Measurements from ENCODE around the gene SMAD2.
"Not testable (repeated sequence)": the region's sequence is repeated elsewhere in the genome, so short reads cannot be mapped to it uniquely, and the experiment has no call there.

The SMAD2 gene

DNA sequence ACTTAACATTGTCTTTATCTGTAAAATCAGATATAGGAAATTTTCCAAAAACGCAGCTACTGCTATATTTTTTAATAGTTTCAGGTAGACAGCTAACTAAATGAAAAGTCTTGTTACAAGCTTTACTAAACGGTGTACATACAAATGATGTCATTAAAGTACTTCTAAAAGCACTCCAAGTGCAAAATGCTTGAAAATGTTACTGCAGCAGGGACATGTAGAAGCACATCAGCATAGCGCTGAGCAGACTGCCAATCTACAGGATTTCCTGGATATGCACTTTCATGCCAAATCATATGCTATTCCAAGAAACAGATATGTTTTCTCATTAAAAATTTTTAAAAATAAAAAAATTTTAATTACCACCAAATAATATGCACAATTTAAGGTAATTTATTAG is 61.7 kb downstream of the SMAD2 start:
- H3K4me3 ChIP-seq (ENCODE audit: low read length): no peak overlapping the region
- no peak for DNase-seq (ENCODE audit: low read depth, low spot score)

GRCh38 chr18:47865183-47865582 is 65.3 kb downstream of the SMAD2 start:
- no peak overlapping the region for H3K4me3 ChIP-seq (ENCODE audit: low read length)
- DNase-seq (ENCODE audit: low read depth, low spot score): no peak

- DNase-seq (ENCODE audit: low read depth, low spot score): no peak
- H3K4me3 ChIP-seq (ENCODE audit: low read length): no peak overlapping the region
These were observed 67.4 kb downstream of the SMAD2 start for GRCh38 chr18:47863041-47863440.

DNA sequence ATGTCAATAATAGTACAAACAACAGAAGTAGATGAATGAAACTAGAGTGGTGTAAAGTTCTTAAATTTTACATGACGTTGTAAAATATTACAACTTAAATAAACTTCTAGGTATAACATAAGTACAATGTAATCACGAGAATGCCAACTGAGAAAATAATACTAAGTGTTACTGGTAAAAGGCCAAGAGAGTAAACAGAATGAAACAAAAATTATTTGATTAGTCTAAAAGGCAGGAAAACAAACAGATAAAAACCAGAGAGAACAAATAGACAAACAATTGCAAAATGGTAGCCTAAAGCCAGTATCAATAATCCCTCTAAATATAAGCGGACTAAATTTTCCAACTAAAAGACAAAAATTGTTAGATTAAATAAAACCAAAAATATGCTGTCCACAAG is 71.9 kb downstream of the SMAD2 start:
- no peak for DNase-seq (ENCODE audit: low read depth, low spot score)
- no peak overlapping the region for H3K4me3 ChIP-seq (ENCODE audit: low read length)

- no peak for DNase-seq (ENCODE audit: low read depth, low spot score)
- H3K4me3 ChIP-seq (ENCODE audit: low read length): no peak overlapping the region
These were observed 82.8 kb downstream of the SMAD2 start for GRCh38 chr18:47847635-47848034.

DNA sequence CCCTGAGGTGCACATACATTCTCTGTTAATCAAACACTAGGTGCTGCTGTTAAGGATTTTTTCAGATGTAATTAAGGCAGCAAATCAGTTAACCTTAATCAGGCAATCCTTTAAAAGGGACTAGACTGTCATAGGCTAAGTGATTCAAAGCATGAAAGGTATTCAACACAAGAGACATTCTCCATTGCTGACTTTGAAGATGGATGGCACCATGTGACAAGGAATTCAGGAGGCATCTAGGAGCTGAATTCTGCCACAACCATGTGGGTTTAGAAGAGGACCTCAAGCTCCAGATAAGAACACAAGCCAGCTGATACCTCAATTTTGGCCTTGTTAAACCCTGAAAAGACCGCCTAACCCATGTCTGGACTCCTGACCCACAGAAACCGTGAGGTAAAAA is 84.0 kb downstream of the SMAD2 start:
- no peak for DNase-seq (ENCODE audit: low read depth, low spot score)
- H3K4me3 ChIP-seq (ENCODE audit: low read length): no peak overlapping the region

- DNase-seq (ENCODE audit: low read depth, low spot score): no peak
- no peak overlapping the region for H3K4me3 ChIP-seq (ENCODE audit: low read length)
These were observed 85.5 kb downstream of the SMAD2 start for GRCh38 chr18:47844828-47845498.

DNA sequence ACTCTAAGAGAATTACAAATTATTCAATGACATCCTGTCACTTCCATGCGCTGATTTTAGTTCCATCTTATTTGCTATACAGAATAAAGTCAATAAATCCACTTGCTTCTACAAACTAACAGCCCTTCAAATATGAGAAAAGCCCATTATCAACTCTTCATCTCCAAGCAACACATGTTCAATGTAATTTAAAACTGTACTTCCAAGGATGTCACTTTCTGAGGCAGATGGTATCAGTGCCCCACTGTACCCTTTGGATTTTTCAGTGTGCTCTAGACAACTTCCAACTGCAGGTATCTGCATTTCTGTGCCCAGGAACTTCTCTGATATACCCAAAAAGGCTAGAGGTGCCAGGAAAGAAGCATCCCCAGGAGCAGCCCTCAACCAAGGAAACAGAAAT is 87.6 kb downstream of the SMAD2 start:
- DNase-seq (ENCODE audit: low read depth, low spot score): no peak
- H3K4me3 ChIP-seq (ENCODE audit: low read length): no peak overlapping the region

- H3K4me3 ChIP-seq (ENCODE audit: low read length): no peak overlapping the region
- DNase-seq (ENCODE audit: low read depth, low spot score): no peak
These were observed 92.1 kb downstream of the SMAD2 start for GRCh38 chr18:47838396-47838795.

DNA sequence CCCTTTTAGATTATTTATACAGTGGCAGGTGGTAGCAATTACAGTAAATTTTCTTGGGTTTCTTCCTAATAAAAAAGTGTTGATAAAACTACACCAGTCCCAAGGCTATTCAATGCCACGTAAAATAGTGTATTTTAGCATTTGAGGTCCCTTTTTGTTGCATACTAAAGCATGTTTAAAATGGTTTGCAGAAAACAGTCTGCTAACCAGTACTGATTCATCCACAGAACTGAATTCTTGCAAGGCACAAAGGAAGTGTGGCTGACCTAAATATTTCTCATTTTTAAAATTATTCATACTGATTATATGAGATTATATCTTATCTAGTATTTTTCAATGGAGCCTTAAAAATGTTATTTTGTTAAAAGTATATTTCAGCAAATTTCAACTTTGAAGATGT is 98.1 kb downstream of the SMAD2 start:
- no peak for DNase-seq (ENCODE audit: low read depth, low spot score)
- H3K4me3 ChIP-seq (ENCODE audit: low read length): no peak overlapping the region

DNA sequence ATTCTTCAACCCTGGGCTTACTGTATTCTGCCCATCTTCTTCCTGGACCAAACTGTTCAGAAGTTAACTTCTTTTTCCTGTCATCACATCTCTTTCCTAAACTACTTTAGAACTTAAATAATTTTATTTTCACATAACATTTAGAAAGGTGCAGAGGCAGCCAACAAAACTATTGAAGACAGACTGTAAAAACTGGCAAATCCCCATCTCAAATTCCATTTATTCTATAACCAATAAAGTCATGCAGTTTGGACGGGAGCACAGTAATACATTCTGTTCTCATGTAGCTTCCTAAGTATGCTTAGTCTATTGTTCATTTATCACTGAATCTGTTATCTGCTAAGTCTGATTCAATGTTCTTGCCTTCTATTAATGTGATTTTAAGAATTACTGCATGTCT is 99.1 kb downstream of the SMAD2 start:
- no peak for DNase-seq (ENCODE audit: low read depth, low spot score)
- H3K4me3 ChIP-seq (ENCODE audit: low read length): no peak overlapping the region

- DNase-seq (ENCODE audit: low read depth, low spot score): no peak
These were observed 99.7 kb downstream of the SMAD2 start for GRCh38 chr18:47830772-47831171.

GRCh38 chr18:47829831-47830230 is 100.6 kb downstream of the SMAD2 start:
- DNase-seq (ENCODE audit: low read depth, low spot score): no peak
- H3K4me3 ChIP-seq (ENCODE audit: low read length): no peak overlapping the region

More at GRCh38 chr18:47830772-47831171, 99.7 kb downstream of the SMAD2 start:
- H3K4me3 ChIP-seq (ENCODE audit: low read length): no peak overlapping the region

- DNase-seq (ENCODE audit: low read depth, low spot score); H3K4me3 ChIP-seq (ENCODE audit: low read length): not testable (repeated sequence)
These were observed 102.4 kb downstream of the SMAD2 start for GRCh38 chr18:47828031-47828430.

DNA sequence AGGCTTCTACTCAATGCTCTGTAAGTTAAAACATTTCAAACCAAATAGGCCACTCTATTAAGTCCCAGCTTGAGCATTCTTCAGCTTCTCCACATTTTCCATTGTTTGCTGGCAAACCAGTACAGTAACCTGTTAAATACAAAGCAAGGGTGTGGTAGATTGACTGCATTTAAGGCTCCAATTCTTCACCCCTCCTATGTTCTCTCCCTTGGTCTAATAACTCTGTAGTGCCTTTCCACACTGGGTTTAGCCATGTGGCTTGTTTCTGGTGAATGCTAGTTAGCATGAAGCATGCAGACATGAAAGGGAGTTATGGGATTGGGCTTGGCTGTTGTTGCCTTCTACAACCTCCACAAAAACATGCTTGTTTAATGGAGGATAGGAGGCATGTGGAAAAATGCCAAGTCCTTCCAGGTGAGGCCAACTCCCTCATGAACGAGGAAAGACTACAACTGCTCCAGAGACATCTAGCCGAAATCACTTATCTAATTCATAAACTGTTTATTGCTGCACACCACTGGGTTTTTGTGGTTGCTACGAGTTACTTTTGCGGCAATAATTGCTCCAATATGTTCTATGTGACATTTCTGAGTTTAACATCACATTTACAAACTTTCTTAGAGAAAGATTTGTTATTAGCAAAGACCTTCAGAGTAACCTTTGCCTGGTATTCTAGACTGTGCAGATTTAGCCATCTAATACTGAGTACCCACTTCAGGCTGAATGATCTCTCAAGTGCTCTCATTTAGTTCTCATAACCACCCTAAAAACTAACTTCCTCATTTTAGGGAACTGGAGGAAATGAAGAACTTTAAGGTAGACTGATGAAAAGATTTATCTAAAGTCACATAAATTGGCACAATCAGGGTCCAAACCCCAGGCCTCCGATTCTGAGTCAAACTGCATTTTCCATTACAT is 104.0 kb downstream of the SMAD2 start:
- H3K4me3 ChIP-seq (ENCODE audit: low read length): no peak overlapping the region
- no peak for DNase-seq (ENCODE audit: low read depth, low spot score)

- no peak overlapping the region for H3K4me3 ChIP-seq (ENCODE audit: low read length)
- no peak for DNase-seq (ENCODE audit: low read depth, low spot score)
These were observed 109.1 kb downstream of the SMAD2 start for GRCh38 chr18:47821314-47821713.

DNA sequence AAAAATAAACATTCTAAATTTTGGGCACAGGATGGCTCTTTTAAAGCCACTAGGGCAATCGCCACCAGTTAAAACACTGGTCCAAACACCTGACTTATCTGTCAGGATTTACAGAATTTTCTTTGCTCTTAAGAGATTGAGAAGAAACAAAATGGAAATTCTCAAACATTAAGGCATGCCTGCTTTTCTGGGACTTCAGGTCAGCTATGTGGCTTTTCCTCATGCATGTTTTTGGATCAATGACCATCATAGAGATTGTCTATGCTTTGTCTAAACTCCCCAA is 112.7 kb downstream of the SMAD2 start:
- DNase-seq (ENCODE audit: low read depth, low spot score): no peak
- H3K4me3 ChIP-seq (ENCODE audit: low read length): no peak overlapping the region

- no peak for DNase-seq (ENCODE audit: low read depth, low spot score)
- no peak overlapping the region for H3K4me3 ChIP-seq (ENCODE audit: low read length)
These were observed 113.3 kb downstream of the SMAD2 start for GRCh38 chr18:47817017-47817794.

DNA sequence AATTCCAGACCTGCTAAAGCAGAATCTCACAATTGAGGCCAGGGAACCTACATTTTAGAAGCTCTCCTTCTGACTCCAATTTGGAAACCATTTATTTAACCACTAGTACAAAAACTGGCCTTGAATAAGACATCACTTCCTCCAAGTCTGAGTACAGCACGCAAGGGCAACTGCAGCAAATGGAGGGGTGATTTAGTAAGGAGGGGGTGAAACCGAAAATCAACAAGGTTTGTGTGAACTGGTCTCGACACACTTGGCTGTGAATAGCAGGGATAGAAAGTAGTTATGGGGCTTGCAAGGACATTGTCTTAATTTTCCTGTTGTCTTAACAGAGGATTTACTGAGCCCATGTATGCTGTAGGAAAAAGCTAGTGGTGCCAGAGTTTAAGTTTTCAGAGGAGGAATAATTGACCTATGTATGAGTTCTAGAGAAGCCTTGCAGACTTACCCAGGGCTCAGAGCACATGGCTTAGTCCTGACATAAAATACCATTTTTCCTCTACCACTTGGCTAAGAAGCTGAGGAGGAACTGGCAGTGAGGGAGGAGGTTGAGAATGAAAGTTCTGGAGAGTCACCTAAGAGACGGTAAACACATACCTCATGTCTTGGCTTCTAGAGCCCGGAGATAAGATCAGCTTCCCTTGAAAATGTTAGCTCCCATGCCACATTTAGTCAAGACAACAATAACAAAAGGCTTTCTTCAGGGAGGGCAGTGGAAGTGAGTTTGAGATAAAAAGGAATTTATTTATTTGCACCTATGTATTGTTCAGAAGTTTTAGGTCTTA is 114.8 kb downstream of the SMAD2 start:
- no peak for DNase-seq (ENCODE audit: low read depth, low spot score)
- no peak overlapping the region for H3K4me3 ChIP-seq (ENCODE audit: low read length)
